GM23248 (cell line): ENCODE results near the gene CMIP. TPM values are rescaled to one million over a fixed set of nuclear protein-coding genes. Genes with fewer than 3 reads are reported as not detected.

ENCODE experiments used
- DNase-seq: peaks from one replicate; pipeline ENCODE4 v3.0.0-alpha.2; 2015
- H2AFZ ChIP-seq: fragments of 200-600 bp; sonication (generic); 2 replicates; pipeline ENCODE4 v1.6.1; 2016; ENCODE audit warnings: antibody characterized with exemption
- H3F3A ChIP-seq: fragments of 200-600 bp; sonication (generic); 2 replicates; pipeline ENCODE4 v1.6.1; 2016; ENCODE audit warnings: mild to moderate bottlenecking, antibody characterized with exemption, mixed run types; ENCODE audit not compliant: insufficient read depth
- H3K27ac ChIP-seq: fragments of 200-600 bp; sonication (generic); 2 replicates; pipeline ENCODE4 v1.5.1; 2016; ENCODE audit warnings: mild to moderate bottlenecking
- H3K27me3 ChIP-seq: fragments of 200-600 bp; sonication (generic); replicated peaks from 2 replicates; pipeline ENCODE4 v1.6.1; 2016; ENCODE audit warnings: mild to moderate bottlenecking; ENCODE audit not compliant: insufficient read depth
- H3K36me3 ChIP-seq: fragments of 200-600 bp; sonication (generic); 2 replicates; pipeline ENCODE4 v1.6.1; 2016; ENCODE audit warnings: low read depth, mild to moderate bottlenecking
- H3K4me1 ChIP-seq: fragments of 200-600 bp; sonication (generic); 2 replicates; pipeline ENCODE4 v1.6.1; 2016; ENCODE audit warnings: mild to moderate bottlenecking; ENCODE audit not compliant: insufficient read depth
- H3K4me2 ChIP-seq: fragments of 200-600 bp; sonication (generic); one replicate; pipeline ENCODE4 v1.6.1; 2016; ENCODE audit warnings: mild to moderate bottlenecking; ENCODE audit not compliant: unreplicated experiment
- H3K4me3 ChIP-seq: fragments of 200-600 bp; sonication (generic); 2 replicates; pipeline ENCODE4 v1.5.1; 2016; ENCODE audit warnings: mild to moderate bottlenecking
- H3K79me2 ChIP-seq: fragments of 200-600 bp; sonication (generic); 2 replicates; pipeline ENCODE4 v1.6.1; 2016; ENCODE audit warnings: mild to moderate bottlenecking; ENCODE audit not compliant: insufficient read depth
- H3K9ac ChIP-seq: fragments of 200-600 bp; sonication (generic); 2 replicates; pipeline ENCODE4 v1.6.1; 2016; ENCODE audit warnings: mild to moderate bottlenecking
- H3K9me2 ChIP-seq: fragments of 200-600 bp; sonication (generic); 2 replicates; pipeline ENCODE4 v1.6.1; 2016; ENCODE audit warnings: mixed run types, mild to moderate bottlenecking, moderate library complexity; ENCODE audit not compliant: insufficient read depth
- H3K9me3 ChIP-seq: fragments of 200-600 bp; sonication (generic); one replicate; pipeline ENCODE4 v1.6.1; 2017; ENCODE audit warnings: low read depth
- H4K20me1 ChIP-seq: fragments of 200-600 bp; sonication (generic); 2 replicates; pipeline ENCODE4 v1.6.0; 2016; ENCODE audit not compliant: insufficient read depth
- EZH2 ChIP-seq: fragments of 200-600 bp; sonication (generic); IDR thresholded peaks from 2 replicates; pipeline ENCODE4 v1.6.1; 2018; ENCODE audit warnings: antibody characterized with exemption, mild to moderate bottlenecking; ENCODE audit not compliant: insufficient read depth, poor library complexity, severe bottlenecking
- EZH2phosphoT487 ChIP-seq: fragments of 200-600 bp; sonication (generic); IDR thresholded peaks from 2 replicates; pipeline ENCODE4 v1.6.1; 2018; ENCODE audit warnings: antibody characterized with exemption, moderate library complexity, mild to moderate bottlenecking, low read depth; ENCODE audit not compliant: insufficient read depth
- WGBS, 2 experiments: methylation state at CpG; one replicate each; pipeline ENCODE4 v1.1.6; 2015 to 2017; ENCODE audit warnings: low lambda C conversion rate in 2 of 2, low coverage in 1 of 2; ENCODE audit errors: missing lambda C conversion rate in 2 of 2; 5-methylcytosine and 5-hydroxymethylcytosine counted together
- in situ Hi-C: fragments of 300-500 bp; cut with MboI; formaldehyde crosslinking; loops from 2 replicates; pipeline ENCODE4 v1.15.0; 2020
- polyA plus RNA-seq: library from polyadenylated mRNA; unstranded; fragments of >200 nt; fragmentation: Nextera tagmentation; extraction: Ambion mirVana; gene quantifications from 2 replicates; pipeline ENCODE4 v1.2.1, GENCODE V29; 2016
- total RNA-seq: library from RNA; depleted of rRNA; stranded (reverse); fragments of >200 nt; shearing (Covaris generic); gene quantifications from 2 replicates; pipeline ENCODE4 v1.2.3, GENCODE V29; 2014

Gene CMIP
- total and polyA plus RNA-seq, 2 experiments from 2014 or later = 1.5 to 9.5 TPM

- Histone ChIP-seq H4K20me1 (no peaks in the 10 kb centered on the region), H3K27ac (no peak overlapping the region), H2AFZ (no peak overlapping the region), H3K4me3 (no peak overlapping the region), H3K36me3 (no peaks in the 10 kb centered on the region), H3F3A (0 out of 2 replicates have a peak, but pooled peaks cover 6% of the 10 kb centered on the region), H3K9ac (no peak overlapping the region), H3K79me2 (peaks cover 84% of the 10 kb centered on the region), H3K4me1 (peaks cover 34% of the 10 kb centered on the region), H3K9me3 (no peaks in the 10 kb centered on the region), H3K4me2 (no peak overlapping the region), H3K27me3 (no peaks in the 10 kb centered on the region), H3K9me2 (no peaks in the 10 kb centered on the region)
- no peak for DNase-seq
- 94 to 96% methylated on average over 6 to 7 of the region's 7 CpGs for WGBS, 2 experiments
- in situ Hi-C loops = no loop called here
- TF ChIP-seq EZH2phosphoT487 (no peak), EZH2 (no peak)
Observed at GRCh38 chr16:81566086-81567007, 121.7 kb downstream of the CMIP start.

- 90 to 91% methylated on average over 13 of the region's 13 CpGs for WGBS, 2 experiments
Observed at GRCh38 chr16:81567087-81567486, 122.5 kb downstream of the CMIP start.

GRCh38 chr16:81567987-81568748 lies 123.6 kb downstream of the CMIP start:
- Histone ChIP-seq H3K9me2 (no peaks in the 10 kb centered on the region), H3K4me3 (peak overlapping the region; percentile 43), H3K27me3 (no peaks in the 10 kb centered on the region), H4K20me1 (no peaks in the 10 kb centered on the region), H3K36me3 (no peaks in the 10 kb centered on the region), H2AFZ (no peak overlapping the region), H3K79me2 (peaks cover 86% of the 10 kb centered on the region), H3K27ac (peak overlapping the region; percentile 54), H3K4me2 (peak overlapping the region; percentile 88), H3F3A (no peaks in the 10 kb centered on the region), H3K4me1 (peaks cover 27% of the 10 kb centered on the region), H3K9ac (peak overlapping the region; percentile 46), H3K9me3 (no peaks in the 10 kb centered on the region)
- TF ChIP-seq EZH2phosphoT487 (no peak), EZH2 (no peak)
- DNase-seq = peak; percentile 88
- 24 to 26% methylated on average over 12 to 13 of the region's 13 CpGs for WGBS, 2 experiments
- in situ Hi-C loops = no loop called here

More at GRCh38 chr16:81567087-81567486, 122.5 kb downstream of the CMIP start:
- H3K9me2 ChIP-seq = no peaks in the 10 kb centered on the region
- no peaks in the 10 kb centered on the region for H3K9me3 ChIP-seq
- 0 out of 2 replicates have a peak, but pooled peaks cover under 1% of the 10 kb centered on the region for H3F3A ChIP-seq
- no peak overlapping the region for H3K9ac ChIP-seq
- in situ Hi-C loops = no loop called here
- no peak overlapping the region for H3K27ac ChIP-seq
- H3K36me3 ChIP-seq = no peaks in the 10 kb centered on the region
- peaks cover 27% of the 10 kb centered on the region for H3K4me1 ChIP-seq
- H2AFZ ChIP-seq = no peak overlapping the region
- H3K79me2 ChIP-seq = peaks cover 86% of the 10 kb centered on the region
- DNase-seq = no peak
- H4K20me1 ChIP-seq = no peaks in the 10 kb centered on the region
- H3K27me3 ChIP-seq = no peaks in the 10 kb centered on the region
- H3K4me2 ChIP-seq = no peak overlapping the region
- no peak overlapping the region for H3K4me3 ChIP-seq
- TF ChIP-seq EZH2phosphoT487 (no peak), EZH2 (no peak)

- 67 to 73% methylated on average over 8 of the region's 8 CpGs for WGBS, 2 experiments
Observed at GRCh38 chr16:81568749-81569087, 124.1 kb downstream of the CMIP start.

More at GRCh38 chr16:81568749-81569087, 124.1 kb downstream of the CMIP start:
- Histone ChIP-seq H3K27me3 (no peaks in the 10 kb centered on the region), H3K4me2 (peak overlapping the region; percentile 88), H4K20me1 (no peaks in the 10 kb centered on the region; the same call in 1 of the 2 replicates), H3K4me1 (peaks cover 27% of the 10 kb centered on the region), H3K9ac (peak overlapping the region; percentile 46), H3K79me2 (peaks cover 86% of the 10 kb centered on the region), H3K9me2 (no peaks in the 10 kb centered on the region), H3K4me3 (peak overlapping the region; percentile 43), H3K27ac (peak overlapping the region; percentile 54), H2AFZ (no peak overlapping the region), H3K36me3 (no peaks in the 10 kb centered on the region), H3F3A (no peaks in the 10 kb centered on the region), H3K9me3 (no peaks in the 10 kb centered on the region)
- no peak for DNase-seq
- in situ Hi-C loops = no loop called here
- TF ChIP-seq EZH2phosphoT487 = no peak
- TF ChIP-seq EZH2 = no peak
